Endometrium (tissue), 2 donors: Measurements from ENCODE around the gene EXOC7.
"Not testable (repeated sequence)": the region's sequence is repeated elsewhere in the genome, so short reads cannot be mapped to it uniquely, and the experiment has no call there.

Experiments
- FAIRE-seq: peaks from 2 replicates; lab custom pipeline; 2012; peaks lifted over from hg19 to GRCh38; lab: Jason Lieb, UNC
- donor health status: control.
- donor health status: control.

The EXOC7 gene

GRCh38 chr17:76072148-76072858 is 31.3 kb downstream of the EXOC7 start, which contains the start of gene SRP68:
TSS of gene SRP68 (minus strand) at chr17:76072517. CDS start at chr17:76072491, 26 bp downstream.
- FAIRE-seq: no peak

- FAIRE-seq: no peak
Measured at GRCh38 chr17:76071531-76072147, 31.9 kb downstream of the EXOC7 start.

- FAIRE-seq: no peak
Measured at GRCh38 chr17:76065775-76066174, 37.8 kb downstream of the EXOC7 start.

- FAIRE-seq: no peak
Measured at GRCh38 chr17:76063875-76064546, 39.6 kb downstream of the EXOC7 start.

GRCh38 chr17:76058264-76058663 is 45.3 kb downstream of the EXOC7 start:
- FAIRE-seq: not testable (repeated sequence)

- no peak for FAIRE-seq
Measured at GRCh38 chr17:76056882-76057281, 46.7 kb downstream of the EXOC7 start.

- no peak for FAIRE-seq
Measured at GRCh38 chr17:76054112-76054476, 49.5 kb downstream of the EXOC7 start.

GRCh38 chr17:76053246-76054111 is 50.1 kb downstream of the EXOC7 start:
- FAIRE-seq: no peak

- no peak for FAIRE-seq
Measured at GRCh38 chr17:76051561-76051960, 52.0 kb downstream of the EXOC7 start.

GRCh38 chr17:76050538-76051467 is 52.8 kb downstream of the EXOC7 start:
- FAIRE-seq: no peak

GRCh38 chr17:76049836-76050537 is 53.6 kb downstream of the EXOC7 start:
- FAIRE-seq: no peak

- no peak for FAIRE-seq
Measured at GRCh38 chr17:76049239-76049638, 54.3 kb downstream of the EXOC7 start.

GRCh38 chr17:76048711-76049110 is 54.9 kb downstream of the EXOC7 start:
- FAIRE-seq: no peak

- no peak for FAIRE-seq
Measured at GRCh38 chr17:76048025-76048605, 55.5 kb downstream of the EXOC7 start.

- FAIRE-seq: no peak
Measured at GRCh38 chr17:76046064-76046463, 57.5 kb downstream of the EXOC7 start.

- FAIRE-seq: not testable (repeated sequence)
Measured at GRCh38 chr17:76044475-76045007, 59.0 kb downstream of the EXOC7 start.

- not testable (repeated sequence) for FAIRE-seq
Measured at GRCh38 chr17:76042868-76043267, 60.7 kb downstream of the EXOC7 start.

GRCh38 chr17:76040376-76040775 is 63.2 kb downstream of the EXOC7 start:
- FAIRE-seq: no peak

- FAIRE-seq: no peak
Measured at GRCh38 chr17:76039121-76039520, 64.5 kb downstream of the EXOC7 start.

- no peak for FAIRE-seq
Measured at GRCh38 chr17:76038050-76038449, 65.5 kb downstream of the EXOC7 start.
